Activated naive CD4-positive, alpha-beta T cell treated with anti-CD3 and anti-CD28 coated beads for 36 hours (primary cell): Measurements from ENCODE around the gene VAMP5. TPM values are rescaled to one million over a fixed set of nuclear protein-coding genes. Genes with fewer than 3 reads are reported as not detected.

Source experiments
- CTCF ChIA-PET: fragments of 350-600 bp; sonication (Branson Sonifier 250); formaldehyde crosslinking; loops from one replicate; lab custom pipeline; 2021; ENCODE audit warnings: antibody characterized with exemption; lab: Charles Lee
- DNase-seq: peaks from one replicate; pipeline ENCODE4 v3.0.0-alpha.2; 2020
- H3K27ac Mint-ChIP-seq: one replicate; pipeline ENCODE4 v1.8.0; 2021; ENCODE audit warnings: mild to moderate bottlenecking, mixed read lengths
- H3K27me3 Mint-ChIP-seq: one replicate; pipeline ENCODE4 v1.8.0; 2021; ENCODE audit warnings: low read depth, mixed read lengths
- H3K36me3 Mint-ChIP-seq: one replicate; pipeline ENCODE4 v1.8.0; 2021; ENCODE audit warnings: low read depth, mixed read lengths
- H3K4me1 Mint-ChIP-seq: one replicate; pipeline ENCODE4 v1.8.0; 2021; ENCODE audit warnings: low read depth, mixed read lengths
- H3K4me3 Mint-ChIP-seq: one replicate; pipeline ENCODE4 v1.8.0; 2021; ENCODE audit warnings: mild to moderate bottlenecking, moderate library complexity, mixed read lengths
- H3K9me3 Mint-ChIP-seq: one replicate; pipeline ENCODE4 v1.8.0; 2021; ENCODE audit warnings: mixed read lengths
- intact Hi-C: fragments of 100-400 bp; cut with micrococcal nuclease; formaldehyde crosslinking; loops from one replicate; pipeline ENCODE4 v1.15.1; 2023
- total RNA-seq, 2 experiments: library from RNA; stranded (reverse); gene quantifications; one replicate each; pipeline ENCODE4 v1.2.3, GENCODE V29; 2021

Gene VAMP5
- total RNA-seq, 2 experiments from 2014 or later = 18.4 to 21.8 TPM

- CTCF ChIA-PET = interaction anchor here (10.5 kb wide), 1 partner anchor 16 kb away, joined by 103 read pairs; no protein-coding TSS in a partner anchor
- DNase-seq = no peak
- Mint-ChIP-seq H3K4me1 (peaks cover 21% of the 10 kb centered on the region), H3K4me3 (no peak overlapping the region), H3K9me3 (no peaks in the 10 kb centered on the region), H3K36me3 (peaks cover 45% of the 10 kb centered on the region), H3K27ac (no peak overlapping the region), H3K27me3 (no peaks in the 10 kb centered on the region)
- intact Hi-C loops = no loop called here
Measured at GRCh38 chr2:85621338-85621737, 37.1 kb downstream of the VAMP5 start.

- intact Hi-C loops = no loop called here
- no peaks in the 10 kb centered on the region for H3K9me3 Mint-ChIP-seq
- no peak for DNase-seq
- H3K27me3 Mint-ChIP-seq = no peaks in the 10 kb centered on the region
- H3K4me1 Mint-ChIP-seq = peaks cover 16% of the 10 kb centered on the region
- H3K36me3 Mint-ChIP-seq = peaks cover 48% of the 10 kb centered on the region
- peak overlapping the region; percentile 5 for H3K27ac Mint-ChIP-seq
- CTCF ChIA-PET = interaction anchor here (10.5 kb wide), 1 partner anchor 13 kb away, joined by 103 read pairs; no protein-coding TSS in a partner anchor
- H3K4me3 Mint-ChIP-seq = no peak overlapping the region
Measured at GRCh38 chr2:85623991-85624390, 39.8 kb downstream of the VAMP5 start.

GRCh38 chr2:85628658-85629057 is 44.4 kb downstream of the VAMP5 start:
- Mint-ChIP-seq H3K4me1 (peaks cover 16% of the 10 kb centered on the region), H3K27ac (peak overlapping the region; percentile 74), H3K9me3 (no peaks in the 10 kb centered on the region), H3K27me3 (no peaks in the 10 kb centered on the region), H3K4me3 (no peak overlapping the region), H3K36me3 (peaks cover 60% of the 10 kb centered on the region)
- intact Hi-C loops = no loop called here
- DNase-seq = no peak
- CTCF ChIA-PET = interaction anchor here (0.5 to 10.5 kb wide), 3 partner anchors 9 to 479 kb away, joined by 3 to 103 read pairs (median 4); no protein-coding TSS in a partner anchor

GRCh38 chr2:85631316-85631715 is 47.1 kb downstream of the VAMP5 start:
- intact Hi-C loops = no loop called here
- CTCF ChIA-PET = interaction anchor here (0.6 to 0.7 kb wide), 2 partner anchors 22 to 79 kb away, joined by 3 read pairs; no protein-coding TSS in a partner anchor
- Mint-ChIP-seq H3K27ac (no peak overlapping the region), H3K36me3 (peaks cover 54% of the 10 kb centered on the region), H3K27me3 (no peaks in the 10 kb centered on the region), H3K9me3 (no peaks in the 10 kb centered on the region), H3K4me3 (no peak overlapping the region), H3K4me1 (peaks cover 19% of the 10 kb centered on the region)
- no peak for DNase-seq

- H3K36me3 Mint-ChIP-seq = peaks cover 58% of the 10 kb centered on the region
- H3K4me1 Mint-ChIP-seq = peaks cover 9% of the 10 kb centered on the region
- CTCF ChIA-PET = interaction anchor here (1.0 to 4.6 kb wide), 3 partner anchors 14 to 198 kb away, joined by 6 to 75 read pairs (median 25); no protein-coding TSS in a partner anchor
- H3K9me3 Mint-ChIP-seq = no peaks in the 10 kb centered on the region
- DNase-seq = no peak
- no peak overlapping the region for H3K27ac Mint-ChIP-seq
- intact Hi-C loops = no loop called here
- no peak overlapping the region for H3K4me3 Mint-ChIP-seq
- H3K27me3 Mint-ChIP-seq = no peaks in the 10 kb centered on the region
Measured at GRCh38 chr2:85635011-85635410, 50.8 kb downstream of the VAMP5 start.

GRCh38 chr2:85635636-85636035 is 51.4 kb downstream of the VAMP5 start:
- Mint-ChIP-seq H3K27me3 (no peaks in the 10 kb centered on the region), H3K36me3 (peaks cover 59% of the 10 kb centered on the region), H3K4me1 (peaks cover 9% of the 10 kb centered on the region), H3K9me3 (no peaks in the 10 kb centered on the region), H3K4me3 (no peak overlapping the region), H3K27ac (no peak overlapping the region)
- DNase-seq = no peak
- intact Hi-C loops = loop anchor here (2.0 kb wide), 2 partner anchors 71 to 215 kb away; no protein-coding TSS in a partner anchor
- CTCF ChIA-PET = interaction anchor here (1.0 to 4.6 kb wide), 7 partner anchors 12 to 198 kb away, joined by 4 to 103 read pairs (median 21); no protein-coding TSS in a partner anchor

- Mint-ChIP-seq H3K4me1 (no peaks in the 10 kb centered on the region), H3K4me3 (no peak overlapping the region), H3K27ac (no peak overlapping the region), H3K27me3 (no peaks in the 10 kb centered on the region), H3K36me3 (peaks cover 64% of the 10 kb centered on the region), H3K9me3 (no peaks in the 10 kb centered on the region)
- CTCF ChIA-PET = interaction anchor here (0.6 kb wide), 1 partner anchor 44 kb away, joined by 3 read pairs; no protein-coding TSS in a partner anchor
- intact Hi-C loops = no loop called here
- no peak for DNase-seq
Measured at GRCh38 chr2:85642725-85643124, 58.5 kb downstream of the VAMP5 start.

Other genes starting within 250 kb of the VAMP5 start
- 10 to 100 TPM; 19.7 to 24.5 TPM for gene RETSAT, start 229.9 kb upstream of the VAMP5 start, total RNA-seq
- 10 to 100 TPM; 14.8 to 15.4 TPM for gene ELMOD3, start 229.7 kb upstream of the VAMP5 start, total RNA-seq
- gene CAPG, start 174.1 kb upstream of the VAMP5 start, total RNA-seq = 10 to 100 TPM; 10.2 to 10.7 TPM
- gene SH2D6, start 165.7 kb upstream of the VAMP5 start, total RNA-seq = under 1 TPM; 0.40 to 0.88 TPM
- gene MAT2A, start 45.3 kb upstream of the VAMP5 start, total RNA-seq = 100 to 1,000 TPM; 221 to 228 TPM
- gene GGCX, start 22.9 kb upstream of the VAMP5 start, total RNA-seq = 10 to 100 TPM; 17.5 to 18.8 TPM
- 100 to 1,000 TPM in 1 of 2 experiments, 10 to 100 TPM in 1; 98.7 to 102 TPM for gene VAMP8, start 6.8 kb upstream of the VAMP5 start, total RNA-seq
- 10 to 100 TPM; 86.8 to 96.1 TPM for gene RNF181, start 11.3 kb downstream of the VAMP5 start, total RNA-seq
- gene TMEM150A, start 18.3 kb downstream of the VAMP5 start, total RNA-seq = under 1 TPM; 0.55 to 0.67 TPM
- 10 to 100 TPM; 29.3 to 31.0 TPM for gene C2orf68, start 27.6 kb downstream of the VAMP5 start, total RNA-seq
- 10 to 100 TPM; 92.3 to 94.6 TPM for gene USP39, start 31.8 kb downstream of the VAMP5 start, total RNA-seq
- not detected for gene SFTPB, start 83.8 kb downstream of the VAMP5 start, total RNA-seq
- gene GNLY, start 109.9 kb downstream of the VAMP5 start, total RNA-seq = 1 to 10 TPM; 2.6 to 3.2 TPM
- gene ATOH8, start 169.6 kb downstream of the VAMP5 start, total RNA-seq = not detected